ENCODE results near the gene TAF11L11.
"Not testable (repeated sequence)": the region's sequence is repeated elsewhere in the genome, so short reads cannot be mapped to it uniquely, and the experiment has no call there.

GRCh38 chr5:17594255-17594654 lies 9.7 kb upstream of the TAF11L11 start, which contains the start of gene TAF11L9:
- TF ChIP-seq EP300, CTCF, POLR2A (IDR thresholded peaks at IDR 0.05): not testable (repeated sequence)

Measured in gastroesophageal sphincter (tissue), 3 donors.